ENCODE results near the gene GPRIN1.
"Not testable (repeated sequence)": the region's sequence is repeated elsewhere in the genome, so short reads cannot be mapped to it uniquely, and the experiment has no call there.

- TF ChIP-seq, protein P1, sequence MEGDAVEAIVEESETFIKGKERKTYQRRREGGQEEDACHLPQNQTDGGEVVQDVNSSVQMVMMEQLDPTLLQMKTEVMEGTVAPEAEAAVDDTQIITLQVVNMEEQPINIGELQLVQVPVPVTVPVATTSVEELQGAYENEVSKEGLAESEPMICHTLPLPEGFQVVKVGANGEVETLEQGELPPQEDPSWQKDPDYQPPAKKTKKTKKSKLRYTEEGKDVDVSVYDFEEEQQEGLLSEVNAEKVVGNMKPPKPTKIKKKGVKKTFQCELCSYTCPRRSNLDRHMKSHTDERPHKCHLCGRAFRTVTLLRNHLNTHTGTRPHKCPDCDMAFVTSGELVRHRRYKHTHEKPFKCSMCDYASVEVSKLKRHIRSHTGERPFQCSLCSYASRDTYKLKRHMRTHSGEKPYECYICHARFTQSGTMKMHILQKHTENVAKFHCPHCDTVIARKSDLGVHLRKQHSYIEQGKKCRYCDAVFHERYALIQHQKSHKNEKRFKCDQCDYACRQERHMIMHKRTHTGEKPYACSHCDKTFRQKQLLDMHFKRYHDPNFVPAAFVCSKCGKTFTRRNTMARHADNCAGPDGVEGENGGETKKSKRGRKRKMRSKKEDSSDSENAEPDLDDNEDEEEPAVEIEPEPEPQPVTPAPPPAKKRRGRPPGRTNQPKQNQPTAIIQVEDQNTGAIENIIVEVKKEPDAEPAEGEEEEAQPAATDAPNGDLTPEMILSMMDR (conservative IDR thresholded peaks at IDR 0.05 in 1 of 2, IDR thresholded peaks at IDR 0.05 in 1 of 2; ENCODE audit: low read depth in 1 of 2, low read length in 2 of 2), result not testable (repeated sequence)
- TF ChIP-seq EZH2 (IDR thresholded peaks at IDR 0.05; ENCODE audit: low read length, missing control alignments), result not testable (repeated sequence)
Observed at GRCh38 chr5:176550937-176551336, 59.0 kb downstream of the GPRIN1 start.

Measured in fibroblast of lung (primary cell).